Activated CD4-positive, CD25-positive, alpha-beta regulatory T cell treated with anti-CD3 and anti-CD28 coated beads, Interleukin-2, amount 50 U/mL, for 72 hours (primary cell): ENCODE measurements around the gene PRR16.

Experiments used
- DNase-seq: peaks from one replicate; pipeline ENCODE4 v3.0.0; 2021

Gene PRR16

DNA sequence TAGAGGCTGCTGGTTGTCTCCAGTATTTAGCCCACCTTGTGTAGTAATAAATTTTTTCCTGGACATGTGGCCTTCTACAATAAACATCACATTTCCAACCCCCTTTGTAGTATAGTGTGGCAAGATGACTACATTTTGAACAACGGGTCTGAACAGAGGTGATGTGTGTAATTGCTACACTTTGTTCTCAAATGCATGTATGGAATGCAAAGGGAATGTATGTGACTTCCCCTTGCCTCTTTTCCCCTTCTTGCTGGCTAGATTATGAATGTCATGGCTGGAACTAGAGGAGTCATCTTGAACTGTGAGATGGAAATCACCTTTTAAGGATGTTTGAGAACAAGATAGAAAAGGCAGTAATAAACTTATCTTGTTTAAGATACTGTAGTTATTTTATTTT lies 54.5 kb downstream of the PRR16 start:
- DNase-seq: no peak

DNA sequence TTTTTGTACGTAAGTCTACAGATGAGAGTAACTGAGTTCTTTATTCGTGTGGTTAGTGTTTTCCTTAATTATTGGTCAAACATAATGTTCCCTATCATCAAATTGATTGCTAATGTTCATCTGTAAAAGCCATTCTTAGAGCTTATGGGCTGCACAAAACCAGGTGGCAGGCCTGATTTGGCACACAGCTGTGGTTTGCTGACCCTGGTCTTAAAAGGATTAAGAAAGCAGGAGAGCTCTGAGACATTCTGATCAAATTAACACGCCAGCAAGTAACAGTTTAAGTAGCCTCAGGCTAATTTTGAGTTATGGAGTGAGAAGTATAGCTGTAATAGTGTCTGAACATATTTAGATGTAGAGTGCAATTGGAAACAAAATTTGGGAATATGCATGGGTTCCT lies 63.2 kb downstream of the PRR16 start:
- DNase-seq: no peak

DNA sequence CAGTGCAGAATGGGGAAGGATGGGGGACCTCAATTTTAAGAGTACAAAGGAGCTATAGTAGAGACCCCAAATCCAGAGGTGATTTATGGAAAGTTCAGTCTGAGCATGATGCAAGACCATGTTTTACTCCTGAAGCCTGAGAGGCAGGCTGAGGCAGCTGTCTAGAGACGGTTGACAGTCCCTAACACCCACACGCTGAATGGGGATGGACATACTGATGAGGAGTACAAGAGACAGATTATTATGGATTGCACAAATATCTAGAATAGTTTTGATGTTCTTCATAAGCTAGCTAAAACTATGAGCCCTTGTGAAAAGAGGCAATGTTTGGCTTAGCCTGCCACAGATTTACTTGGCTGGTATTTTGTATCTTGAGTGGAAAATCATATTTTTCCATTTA lies 64.5 kb downstream of the PRR16 start:
- DNase-seq: no peak

DNA sequence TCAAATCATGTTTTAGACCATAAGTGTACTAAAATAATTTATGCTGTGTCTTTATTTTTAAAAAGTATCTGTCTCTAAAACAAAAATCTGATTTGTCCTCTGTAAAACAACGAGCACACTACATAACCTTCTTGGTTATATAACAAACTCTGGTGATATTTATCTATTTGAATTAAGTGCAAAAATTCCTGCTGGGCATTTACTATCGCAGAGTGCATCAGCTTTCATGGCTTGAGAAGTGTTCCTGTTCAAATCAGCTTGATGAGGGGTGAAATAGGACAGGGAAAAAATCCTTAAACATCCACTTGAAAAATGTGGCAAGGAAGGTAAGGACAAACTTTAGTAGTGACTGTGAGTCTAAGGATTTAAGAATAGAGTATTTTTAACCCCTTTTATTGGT lies 65.3 kb downstream of the PRR16 start:
- no peak for DNase-seq

DNA sequence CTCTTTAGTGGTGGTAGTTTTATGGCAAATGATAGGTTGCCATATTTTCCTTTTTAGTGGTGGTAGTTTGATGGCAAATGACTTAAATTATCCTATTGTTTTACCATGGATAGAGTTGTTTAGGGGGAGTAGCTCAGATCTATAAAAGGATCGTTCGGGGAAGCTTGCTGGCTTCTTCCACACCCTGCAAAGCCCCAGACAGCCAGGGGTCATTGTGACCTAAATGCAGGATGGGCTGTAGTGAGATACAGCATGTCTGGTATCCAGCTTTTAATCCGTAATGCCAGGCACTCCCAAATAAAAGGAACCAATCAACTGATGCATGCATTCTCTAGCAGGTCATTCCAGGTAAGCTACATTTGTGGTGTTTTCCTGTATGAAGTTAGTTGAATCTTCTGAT lies 67.1 kb downstream of the PRR16 start:
- DNase-seq: no peak

DNA sequence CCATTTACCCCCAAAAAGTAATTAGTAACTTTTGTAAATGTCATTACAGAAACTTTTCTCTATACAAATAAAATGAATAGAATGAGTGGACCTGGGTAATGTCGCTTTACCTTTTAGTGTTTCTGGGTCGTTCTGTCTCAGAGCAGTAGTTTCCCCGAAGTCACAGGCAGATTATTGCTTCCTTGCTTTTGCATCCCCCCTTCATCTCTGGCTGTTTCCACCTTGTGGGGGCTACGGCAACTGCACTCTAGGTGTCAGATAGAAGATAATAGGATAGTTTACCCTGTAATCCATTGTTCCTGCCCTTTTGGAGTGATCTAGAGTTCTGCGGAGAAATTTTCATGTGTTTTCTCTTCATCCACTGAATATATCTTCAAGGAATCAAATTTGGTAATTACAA lies 68.7 kb downstream of the PRR16 start:
- no peak for DNase-seq

DNA sequence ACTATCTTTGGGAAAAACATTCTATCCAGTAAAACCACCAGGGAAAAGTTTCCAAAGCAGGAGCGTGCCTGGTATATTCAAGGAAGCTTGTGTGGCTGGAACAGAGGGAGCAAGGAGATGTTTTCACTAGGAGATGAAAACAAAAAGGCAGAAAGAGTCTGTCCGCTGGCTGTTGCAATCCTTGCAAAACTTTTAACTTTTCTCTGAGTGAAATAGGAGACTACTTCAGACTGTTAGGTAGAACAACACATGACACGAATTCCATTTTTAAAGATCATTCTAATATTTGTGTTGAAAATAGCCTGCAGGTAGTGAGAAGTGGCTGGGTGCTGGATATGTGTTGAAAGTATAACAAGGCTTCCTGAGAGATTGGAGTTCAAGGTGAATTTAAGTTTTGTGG lies 69.5 kb downstream of the PRR16 start:
- DNase-seq: no peak

DNA sequence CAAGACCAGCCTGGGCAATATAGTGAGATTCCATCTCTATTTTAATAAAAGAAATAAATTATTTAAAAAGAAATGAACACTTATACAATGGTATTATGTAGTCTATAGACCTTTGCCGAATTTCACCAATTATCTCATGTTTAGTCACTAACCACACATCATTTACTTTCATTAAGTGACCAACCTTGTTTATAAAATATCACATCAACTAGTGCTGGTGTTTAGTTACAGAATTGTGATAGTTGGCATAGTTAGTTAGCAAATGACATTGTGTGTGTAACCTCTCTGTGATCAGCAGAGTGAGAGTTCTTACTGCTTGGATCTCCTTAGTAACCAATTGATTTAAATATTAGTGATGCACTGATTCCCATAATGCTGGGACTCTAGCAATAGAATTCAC lies 71.8 kb downstream of the PRR16 start:
- no peak for DNase-seq

DNA sequence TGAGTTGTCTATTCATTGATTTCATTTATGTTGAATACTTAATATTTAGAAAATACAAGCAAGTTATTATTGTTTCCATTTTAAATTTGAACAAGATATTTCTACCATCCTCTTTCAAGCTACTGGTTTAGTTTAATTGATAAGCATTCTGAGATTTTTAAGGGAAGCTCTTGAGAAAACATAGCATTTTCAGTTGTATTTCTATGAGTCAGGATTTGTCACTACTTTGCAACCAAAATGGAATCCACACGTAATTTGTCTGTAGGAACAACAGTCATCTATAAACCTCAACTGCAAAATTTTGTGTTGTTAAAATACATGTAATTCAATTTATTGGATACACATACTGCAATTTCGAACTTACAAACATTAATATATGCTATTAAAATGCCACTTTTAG lies 74.0 kb downstream of the PRR16 start:
- no peak for DNase-seq

DNA sequence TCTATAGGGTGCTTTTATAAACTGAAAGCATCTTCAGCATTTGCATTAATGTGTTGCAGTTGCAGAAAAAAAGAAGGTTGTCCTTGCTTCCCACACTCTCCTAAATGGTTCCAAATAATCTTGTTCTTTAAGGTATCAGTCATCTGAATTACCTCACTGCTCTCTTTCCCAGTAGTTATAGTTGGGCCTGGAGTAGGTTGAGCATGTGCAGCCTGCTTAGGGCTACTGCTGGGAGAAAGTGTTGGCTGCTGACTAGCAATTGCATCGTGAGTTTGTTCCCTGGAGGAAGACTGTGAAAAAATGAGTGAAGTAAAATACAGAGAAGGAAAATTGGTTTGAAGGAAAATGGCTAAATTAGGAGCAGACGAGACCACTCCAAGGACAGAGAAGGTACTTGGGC lies 74.5 kb downstream of the PRR16 start:
- DNase-seq: no peak

DNA sequence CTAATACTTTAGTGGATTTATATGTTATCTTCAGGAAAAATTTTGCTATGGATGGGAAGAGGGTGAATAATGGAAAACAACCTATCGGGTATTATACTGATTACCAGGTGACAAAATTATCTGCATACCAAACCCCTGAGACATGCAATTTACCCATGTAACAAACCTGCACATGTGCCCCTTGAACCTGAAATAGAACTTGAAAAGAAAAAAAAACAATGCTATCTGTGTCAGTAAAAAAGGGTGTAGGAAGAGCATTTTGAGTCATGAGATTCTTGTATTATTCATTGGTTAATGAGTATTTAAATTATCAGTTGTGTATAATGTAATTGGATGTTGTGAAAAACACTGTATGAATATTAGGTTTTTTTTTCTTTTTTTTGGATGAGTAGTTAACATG lies 75.4 kb downstream of the PRR16 start:
- DNase-seq: no peak

DNA sequence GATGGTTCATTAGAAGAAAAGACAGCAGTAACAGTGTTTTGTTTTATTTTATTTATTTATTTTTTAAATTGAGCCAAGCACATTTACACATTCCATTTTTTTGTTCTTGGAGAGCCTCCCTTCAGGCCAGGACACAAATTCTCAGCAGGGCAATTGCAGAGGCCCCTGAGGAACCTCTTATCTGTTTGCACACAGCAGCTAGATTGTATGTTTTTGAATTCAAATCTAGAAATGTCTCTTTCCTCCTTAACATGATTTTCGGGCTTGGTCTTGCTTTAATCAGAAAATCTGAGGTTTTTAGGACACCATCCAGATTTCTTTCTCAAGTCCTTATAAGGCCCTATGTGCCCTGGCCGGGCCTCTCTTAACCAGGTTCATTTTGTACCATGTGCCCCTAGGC lies 76.0 kb downstream of the PRR16 start:
- no peak for DNase-seq

DNA sequence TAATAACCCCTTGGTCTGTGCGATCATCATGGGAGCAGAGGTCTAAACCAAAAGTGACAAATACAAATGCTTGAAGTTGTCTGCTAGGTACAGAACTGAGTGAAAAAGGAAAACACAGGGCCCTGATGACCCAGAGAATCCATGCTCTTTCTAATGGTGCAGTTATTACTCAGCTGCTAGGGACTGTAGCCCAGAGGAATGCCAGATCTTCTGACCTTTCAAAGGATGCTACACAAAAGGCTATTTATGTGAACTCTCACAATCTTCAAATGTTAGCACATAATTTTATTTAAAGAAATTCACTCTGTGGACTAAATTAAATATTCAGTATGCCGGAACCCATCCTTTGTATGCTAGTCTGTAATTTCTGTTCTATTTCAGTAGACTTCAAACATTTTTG lies 79.9 kb downstream of the PRR16 start:
- DNase-seq: no peak

DNA sequence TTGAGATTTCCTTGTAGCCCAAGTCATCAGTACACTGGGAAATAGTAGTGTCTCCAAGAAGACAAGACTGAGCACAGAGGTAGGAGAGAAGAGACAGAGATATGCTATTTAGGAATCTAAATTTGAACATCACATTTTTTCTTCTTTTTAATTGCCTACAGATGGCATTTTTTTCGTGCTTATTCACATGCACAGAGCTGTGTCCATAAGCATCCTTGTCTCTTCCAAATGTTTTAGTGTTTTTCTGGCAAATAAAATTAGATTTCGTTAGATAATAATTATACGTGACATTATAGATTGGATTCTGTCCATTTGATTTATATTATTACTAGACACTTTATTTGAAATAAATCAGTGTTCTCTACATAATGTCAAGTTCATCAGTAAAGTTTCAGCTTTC lies 80.9 kb downstream of the PRR16 start:
- no peak for DNase-seq

DNA sequence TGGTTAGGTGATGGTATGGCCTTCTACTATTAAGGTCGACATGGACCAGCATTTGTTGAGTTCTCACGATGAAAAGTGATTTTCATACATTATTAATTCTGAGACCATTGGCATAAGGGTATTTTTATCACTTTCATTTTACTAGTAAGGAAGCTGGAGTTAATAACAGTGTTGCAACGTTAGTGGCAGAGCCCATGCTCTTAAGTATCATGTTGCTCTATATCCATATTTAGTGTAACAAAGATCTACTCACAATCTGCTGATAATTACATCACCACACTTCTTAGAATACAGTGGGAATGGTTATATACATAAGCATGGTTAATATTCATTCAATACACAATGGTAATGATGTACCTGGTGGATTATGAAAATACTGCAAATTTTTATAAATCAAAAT lies 81.9 kb downstream of the PRR16 start:
- no peak for DNase-seq

DNA sequence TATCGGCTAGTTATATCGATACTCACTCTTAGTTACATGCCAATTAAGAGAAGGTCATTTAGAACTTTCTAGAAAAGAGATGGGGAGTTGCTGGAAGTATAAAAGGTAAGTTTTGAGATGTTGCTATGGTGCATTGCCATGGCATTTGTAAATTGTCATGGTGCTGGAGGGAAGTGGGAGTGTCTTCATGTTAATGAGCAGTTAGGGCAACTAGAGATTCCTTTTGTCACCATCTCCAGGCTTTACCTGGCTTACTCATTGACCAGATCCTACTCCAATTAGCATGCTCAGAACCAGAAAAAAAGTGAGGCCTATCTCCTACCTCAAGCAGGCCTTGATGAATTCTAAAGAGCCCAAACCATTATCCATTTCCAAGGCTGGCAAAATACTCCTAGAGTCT lies 82.8 kb downstream of the PRR16 start:
- DNase-seq: no peak

DNA sequence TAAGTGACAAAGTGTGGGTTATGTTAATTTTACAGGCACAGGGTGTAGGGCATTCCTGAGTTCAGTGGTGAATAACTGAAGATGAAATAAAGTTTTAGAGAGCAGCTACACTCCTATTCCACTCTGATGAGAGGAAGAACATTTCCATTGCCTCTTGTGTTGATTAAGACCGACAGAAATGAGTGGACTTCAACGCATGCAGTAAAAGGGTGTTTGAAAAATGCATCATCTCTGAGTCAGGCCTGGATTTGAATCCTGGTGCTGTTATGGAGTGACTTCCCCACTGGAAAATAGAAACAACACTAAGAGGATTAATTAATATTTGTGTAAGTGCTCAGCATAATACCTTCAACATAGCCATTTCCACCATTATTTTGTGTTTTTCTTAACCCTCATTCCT lies 86.3 kb downstream of the PRR16 start:
- DNase-seq: no peak

DNA sequence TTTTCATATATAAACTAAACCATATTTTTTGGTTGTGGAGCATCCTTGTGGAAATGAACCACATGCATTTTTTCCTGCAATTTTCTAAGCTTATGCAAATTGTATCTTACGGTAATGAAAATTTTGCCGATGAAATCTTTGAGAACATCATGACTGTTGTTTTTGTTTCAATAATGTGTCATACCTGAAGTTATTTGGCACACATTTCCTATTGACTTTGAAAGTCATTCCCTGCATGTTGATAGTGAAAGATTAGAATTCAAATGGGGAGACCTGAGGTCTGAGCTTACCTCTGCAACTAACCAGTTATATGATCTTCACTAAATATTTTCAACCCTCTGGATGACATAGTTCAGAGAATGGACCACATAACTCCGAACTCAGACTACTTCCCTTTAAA lies 88.5 kb downstream of the PRR16 start:
- no peak for DNase-seq

DNA sequence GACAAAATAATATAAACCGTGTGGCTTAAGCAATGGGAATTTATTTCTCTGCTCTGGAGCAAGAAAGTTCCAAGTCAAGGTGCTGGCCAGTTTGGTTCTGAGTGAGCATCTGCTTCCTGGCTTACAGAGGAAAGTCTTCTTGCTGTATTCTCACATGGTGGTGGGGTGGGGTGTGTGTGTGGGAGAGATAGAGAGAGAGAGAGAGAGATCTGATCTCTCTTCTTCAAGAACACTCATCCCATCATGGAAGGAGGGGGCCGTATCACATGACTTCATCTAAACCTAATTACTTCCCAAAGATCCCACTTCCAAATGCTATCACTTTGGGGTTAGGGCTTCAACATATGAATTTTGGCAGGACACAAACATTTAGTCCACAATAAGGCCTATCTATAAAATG lies 91.2 kb downstream of the PRR16 start:
- DNase-seq: no peak

DNA sequence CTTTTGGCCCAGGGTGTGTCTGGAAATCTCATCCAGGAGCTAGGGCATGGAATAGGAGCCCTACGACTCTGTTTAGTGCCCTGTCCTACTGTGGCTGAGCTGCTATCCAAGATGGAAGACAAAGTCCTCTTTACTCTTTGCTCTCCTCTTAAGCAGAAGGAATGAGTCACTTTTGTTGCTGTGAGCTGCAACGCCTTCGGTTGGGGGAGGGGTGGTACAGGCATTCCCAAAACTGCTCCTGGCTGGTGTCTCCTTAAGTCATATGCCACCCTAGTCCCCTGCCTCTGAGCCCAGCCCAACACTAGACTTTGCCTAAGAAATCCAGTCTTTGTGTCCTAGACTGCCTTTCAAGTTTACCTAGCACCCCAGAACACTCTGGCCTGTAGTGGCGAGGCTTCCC lies 99.9 kb downstream of the PRR16 start:
- no peak for DNase-seq

DNA sequence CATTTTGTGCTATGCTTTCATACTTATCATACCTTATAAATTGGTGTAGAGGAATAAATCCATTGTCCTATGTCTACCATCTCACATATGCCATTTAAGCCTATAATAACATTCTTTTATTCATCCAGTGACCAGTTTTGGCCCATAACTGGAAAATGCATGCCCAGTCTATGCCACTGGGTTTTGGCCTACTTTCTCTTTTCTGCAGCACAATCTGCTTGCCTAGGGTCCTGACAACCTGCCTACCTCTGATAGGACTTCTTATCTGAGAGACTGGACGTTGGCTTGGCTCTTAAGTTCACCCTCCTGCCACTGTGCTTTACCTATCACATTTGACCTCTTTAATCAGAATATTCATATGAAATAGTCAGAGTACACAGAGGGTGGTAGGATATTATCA lies 103.0 kb downstream of the PRR16 start:
- no peak for DNase-seq

DNA sequence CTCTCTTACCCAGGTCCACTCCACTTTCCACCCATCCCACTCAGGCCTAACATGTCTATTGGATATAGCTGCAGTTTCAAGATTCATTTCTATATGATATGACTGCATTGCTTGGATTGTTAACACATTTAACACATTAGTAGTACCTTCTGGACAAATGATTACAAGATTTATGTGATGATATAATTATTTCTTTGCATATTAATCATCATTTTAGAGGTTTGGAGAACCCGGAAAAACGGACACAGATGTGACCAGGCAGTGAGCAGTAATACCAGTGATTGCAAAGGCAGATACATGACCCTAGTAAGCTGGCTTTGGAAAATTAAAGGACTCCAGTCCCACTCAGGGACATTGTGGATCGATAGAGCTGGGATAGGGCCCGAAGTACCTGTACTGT lies 103.8 kb downstream of the PRR16 start:
- no peak for DNase-seq

DNA sequence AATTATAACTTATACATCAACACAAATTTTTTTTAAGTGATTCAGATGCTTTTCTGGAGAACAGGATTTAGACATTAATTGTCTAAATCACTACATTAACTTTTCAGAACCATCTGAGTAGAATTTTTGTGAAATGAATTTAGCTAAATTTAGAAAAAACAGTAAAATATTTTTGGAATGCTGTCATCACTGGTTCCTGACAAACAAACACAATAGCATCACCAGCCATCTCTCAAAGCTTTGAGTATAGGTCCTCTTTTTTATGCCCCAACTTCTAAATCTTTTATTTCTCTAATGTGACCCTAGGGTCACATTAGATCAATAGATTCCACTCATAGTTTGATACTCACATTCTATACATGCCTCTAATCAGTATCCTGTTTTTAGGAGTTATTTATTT lies 104.6 kb downstream of the PRR16 start:
- no peak for DNase-seq

DNA sequence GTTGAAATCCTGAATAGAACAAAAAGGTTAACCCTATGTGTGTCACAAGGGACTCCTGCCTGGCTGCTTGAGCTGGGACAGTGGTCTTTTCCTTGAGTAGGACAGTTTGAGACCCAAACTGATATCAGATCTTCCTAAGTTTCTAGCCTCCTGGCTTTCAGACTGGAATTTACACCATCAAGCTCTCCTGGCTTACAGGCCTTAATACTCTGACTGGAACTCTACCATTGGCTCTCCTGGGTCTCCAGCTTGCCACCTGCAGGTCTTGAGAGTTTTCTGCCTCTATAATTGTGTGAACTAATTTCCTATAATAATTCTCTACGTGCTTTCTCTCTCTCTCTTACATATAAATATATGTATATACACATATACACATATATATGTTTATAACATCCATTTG lies 112.5 kb downstream of the PRR16 start:
- no peak for DNase-seq

DNA sequence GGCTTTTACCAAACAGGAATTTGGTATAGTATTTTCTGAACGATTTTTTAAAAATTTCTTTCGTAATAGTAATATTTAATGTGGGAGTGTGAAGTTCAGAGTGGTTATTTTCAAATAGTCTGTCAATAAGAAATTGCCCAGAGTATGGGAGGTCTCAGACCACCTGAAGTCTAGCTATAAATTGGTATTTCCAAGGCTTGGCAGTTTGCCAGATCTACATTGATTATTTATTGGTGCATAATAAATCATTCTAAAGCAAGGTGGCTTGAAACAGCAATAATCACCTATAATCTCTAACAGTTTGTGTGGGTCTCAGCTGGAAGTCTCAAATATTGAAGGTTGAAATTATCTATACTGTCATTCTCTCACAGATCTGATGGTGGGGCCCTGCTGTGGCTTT lies 118.5 kb downstream of the PRR16 start:
- no peak for DNase-seq

DNA sequence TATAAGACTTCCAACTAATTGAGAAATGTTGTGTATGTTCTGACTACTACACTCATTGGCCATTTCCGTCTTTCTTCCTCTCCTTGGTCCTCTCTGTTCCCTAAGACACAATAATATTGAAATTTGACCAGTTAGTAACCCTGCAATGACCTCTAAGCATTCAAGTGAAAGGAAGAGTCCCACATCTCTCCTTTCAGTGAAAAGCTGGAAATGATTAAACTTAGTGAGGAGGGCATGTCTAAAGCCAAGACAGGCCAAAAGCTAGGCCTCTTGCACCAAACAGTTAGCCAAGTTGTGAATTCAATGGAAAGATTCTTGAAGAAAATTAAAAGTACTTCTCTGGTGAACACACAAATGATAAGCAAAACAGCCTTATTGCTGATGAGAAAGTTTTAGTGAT lies 122.5 kb downstream of the PRR16 start:
- no peak for DNase-seq

DNA sequence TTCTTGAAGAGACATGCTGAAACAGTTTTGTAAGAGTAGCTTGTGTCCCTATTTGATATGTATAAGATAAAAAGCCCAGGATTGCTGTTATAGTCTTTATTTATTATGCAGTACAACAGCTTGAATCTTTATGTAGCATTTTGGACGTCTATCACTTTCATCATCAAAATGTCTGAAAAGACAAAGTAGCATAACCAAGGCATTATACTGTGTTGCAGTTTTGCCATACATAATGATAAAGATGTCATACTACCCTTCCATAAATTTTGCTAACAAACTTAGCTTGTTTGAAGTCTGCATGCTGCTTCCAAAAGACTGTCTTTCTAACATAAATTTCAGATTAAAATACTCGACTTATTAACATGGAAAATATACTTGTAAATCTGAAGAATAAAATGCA lies 127.8 kb downstream of the PRR16 start:
- no peak for DNase-seq
